GM10266 (cell line): ENCODE measurements around the gene PADI1.

Experiments
- DNase-seq: peaks from one replicate; pipeline ENCODE4 v3.0.0; 2012; ENCODE audit errors: extremely low spot score
- TF ChIP-seq, protein P1 (sequence below): IDR thresholded peaks from 2 replicates; pipeline ENCODE4 v1.5.1; 2012; ENCODE audit warnings: mild to moderate bottlenecking, low read depth; ENCODE audit not compliant: control insufficient read depth, insufficient read depth; ENCODE audit errors: missing control alignments

Gene PADI1, protein sequence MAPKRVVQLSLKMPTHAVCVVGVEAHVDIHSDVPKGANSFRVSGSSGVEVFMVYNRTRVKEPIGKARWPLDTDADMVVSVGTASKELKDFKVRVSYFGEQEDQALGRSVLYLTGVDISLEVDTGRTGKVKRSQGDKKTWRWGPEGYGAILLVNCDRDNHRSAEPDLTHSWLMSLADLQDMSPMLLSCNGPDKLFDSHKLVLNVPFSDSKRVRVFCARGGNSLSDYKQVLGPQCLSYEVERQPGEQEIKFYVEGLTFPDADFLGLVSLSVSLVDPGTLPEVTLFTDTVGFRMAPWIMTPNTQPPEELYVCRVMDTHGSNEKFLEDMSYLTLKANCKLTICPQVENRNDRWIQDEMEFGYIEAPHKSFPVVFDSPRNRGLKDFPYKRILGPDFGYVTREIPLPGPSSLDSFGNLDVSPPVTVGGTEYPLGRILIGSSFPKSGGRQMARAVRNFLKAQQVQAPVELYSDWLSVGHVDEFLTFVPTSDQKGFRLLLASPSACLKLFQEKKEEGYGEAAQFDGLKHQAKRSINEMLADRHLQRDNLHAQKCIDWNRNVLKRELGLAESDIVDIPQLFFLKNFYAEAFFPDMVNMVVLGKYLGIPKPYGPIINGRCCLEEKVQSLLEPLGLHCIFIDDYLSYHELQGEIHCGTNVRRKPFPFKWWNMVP

DNA sequence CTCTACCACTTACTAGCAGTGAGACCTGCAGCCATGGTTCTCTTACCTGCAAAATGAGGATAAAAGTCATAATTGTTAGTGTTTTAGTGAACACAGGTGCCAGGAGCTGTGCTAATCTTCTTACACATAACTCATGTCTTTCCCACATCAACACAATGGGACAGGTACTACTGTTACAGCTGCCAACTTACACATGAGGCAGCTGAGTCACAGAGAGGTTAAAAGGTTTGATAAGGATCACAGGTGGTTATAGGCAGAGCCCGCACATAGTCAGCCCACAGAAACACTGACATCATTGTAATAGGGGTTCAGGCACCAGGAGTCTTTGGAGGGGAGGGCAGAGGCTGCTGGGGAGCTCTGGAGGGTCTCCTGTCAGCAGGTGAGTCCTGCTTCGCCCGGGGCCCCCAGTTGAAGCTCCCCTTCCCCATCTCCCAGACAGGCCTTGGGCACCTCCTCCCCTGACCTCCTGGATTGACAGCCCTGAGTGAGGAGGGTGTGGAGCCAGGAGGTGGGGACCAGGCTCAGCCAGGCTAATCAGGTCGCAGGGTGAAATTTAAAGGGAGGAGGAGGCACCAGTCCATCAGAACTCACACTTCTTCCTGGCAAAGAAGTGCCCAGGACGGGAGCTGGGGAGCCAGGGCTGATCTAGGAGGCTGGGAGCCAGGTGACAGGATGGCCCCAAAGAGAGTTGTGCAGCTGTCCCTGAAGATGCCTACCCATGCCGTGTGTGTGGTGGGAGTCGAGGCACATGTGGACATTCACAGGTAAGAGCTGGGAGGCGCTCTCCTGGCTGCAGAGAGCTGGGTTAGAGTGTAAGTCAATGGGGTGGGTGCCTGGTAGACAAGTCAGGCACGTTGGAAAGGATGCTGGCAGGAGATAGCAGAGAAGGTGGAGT is at the start of gene PADI1:
TSS of gene PADI1 (plus strand) at position 583 of the 895 bp plus-strand sequence. CDS start at position 673, 90 bp downstream.
- no peak for DNase-seq
- TF ChIP-seq, protein P1, sequence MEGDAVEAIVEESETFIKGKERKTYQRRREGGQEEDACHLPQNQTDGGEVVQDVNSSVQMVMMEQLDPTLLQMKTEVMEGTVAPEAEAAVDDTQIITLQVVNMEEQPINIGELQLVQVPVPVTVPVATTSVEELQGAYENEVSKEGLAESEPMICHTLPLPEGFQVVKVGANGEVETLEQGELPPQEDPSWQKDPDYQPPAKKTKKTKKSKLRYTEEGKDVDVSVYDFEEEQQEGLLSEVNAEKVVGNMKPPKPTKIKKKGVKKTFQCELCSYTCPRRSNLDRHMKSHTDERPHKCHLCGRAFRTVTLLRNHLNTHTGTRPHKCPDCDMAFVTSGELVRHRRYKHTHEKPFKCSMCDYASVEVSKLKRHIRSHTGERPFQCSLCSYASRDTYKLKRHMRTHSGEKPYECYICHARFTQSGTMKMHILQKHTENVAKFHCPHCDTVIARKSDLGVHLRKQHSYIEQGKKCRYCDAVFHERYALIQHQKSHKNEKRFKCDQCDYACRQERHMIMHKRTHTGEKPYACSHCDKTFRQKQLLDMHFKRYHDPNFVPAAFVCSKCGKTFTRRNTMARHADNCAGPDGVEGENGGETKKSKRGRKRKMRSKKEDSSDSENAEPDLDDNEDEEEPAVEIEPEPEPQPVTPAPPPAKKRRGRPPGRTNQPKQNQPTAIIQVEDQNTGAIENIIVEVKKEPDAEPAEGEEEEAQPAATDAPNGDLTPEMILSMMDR: no peak

DNA sequence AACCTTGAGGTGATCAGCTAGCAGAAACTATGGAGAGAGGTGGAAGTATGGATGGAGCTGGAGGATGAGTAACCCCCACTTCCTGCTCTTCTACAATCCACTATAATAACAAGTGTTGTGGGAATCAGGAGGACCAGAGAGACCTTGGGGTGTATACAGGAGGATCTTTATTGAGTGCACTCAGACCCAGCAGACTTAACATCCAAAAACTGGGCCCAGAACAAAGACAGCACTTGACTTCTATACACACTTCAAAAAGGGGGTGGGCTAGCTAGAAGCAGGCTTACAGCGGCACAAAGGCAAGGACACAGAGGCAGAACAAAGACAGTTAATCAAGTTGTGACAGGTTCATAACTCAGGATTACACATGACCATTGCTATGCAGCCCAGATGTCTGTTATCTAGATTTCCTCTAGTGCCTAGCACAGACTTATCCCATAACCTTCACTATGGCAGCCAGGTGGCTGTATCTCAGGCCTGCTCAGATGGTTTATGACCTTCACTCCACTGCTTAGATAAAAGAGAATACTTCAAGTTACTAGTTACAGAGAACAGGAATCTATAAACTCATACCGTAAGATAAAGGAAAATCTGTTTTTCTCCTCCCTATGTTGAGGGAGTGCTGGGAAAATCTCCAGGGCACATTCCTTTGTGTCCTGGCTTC is 49.5 kb upstream of the PADI1 start:
- TF ChIP-seq, protein P1: no peak
- no peak for DNase-seq

DNA sequence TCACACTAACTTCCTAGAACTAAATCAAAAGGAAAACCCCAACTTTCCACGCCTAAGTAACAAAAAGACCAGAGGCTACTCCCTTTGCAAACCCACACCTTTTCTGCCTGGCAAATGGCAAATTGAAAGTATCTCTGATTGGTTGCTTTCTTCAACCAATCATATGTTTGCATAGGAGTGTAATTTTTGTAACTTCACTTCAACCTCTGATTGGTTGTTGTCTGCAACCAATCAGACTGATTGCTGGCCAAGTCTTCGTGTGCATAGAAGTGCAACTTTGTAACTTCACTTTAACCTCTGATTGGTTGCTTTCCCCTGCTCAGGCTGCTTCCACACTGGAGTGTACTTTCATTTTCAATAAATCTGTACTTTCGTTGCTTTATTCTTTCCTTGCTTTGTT is 48.8 kb upstream of the PADI1 start:
- DNase-seq: no peak
- TF ChIP-seq, protein P1: no peak

DNA sequence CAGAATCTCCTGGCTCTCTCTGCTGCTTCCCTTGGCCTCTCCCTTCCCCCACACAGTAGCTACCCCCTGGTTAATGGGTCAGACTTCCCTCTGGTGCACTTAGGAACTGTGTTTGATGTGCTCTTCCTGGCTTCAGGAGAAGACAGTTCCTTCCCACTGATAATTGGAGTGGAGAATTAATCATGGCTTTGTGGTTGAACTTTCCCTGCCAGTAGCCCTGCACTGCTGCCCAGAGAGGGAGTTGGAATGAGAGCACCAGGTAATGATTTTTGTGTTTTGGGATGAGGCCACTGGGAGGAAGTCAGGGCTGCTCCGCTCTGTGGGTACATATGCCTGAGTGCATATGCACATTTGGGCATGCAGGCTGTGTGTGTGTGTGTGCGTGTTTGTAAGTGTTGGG is 46.0 kb upstream of the PADI1 start:
- TF ChIP-seq, protein P1: no peak
- no peak for DNase-seq

DNA sequence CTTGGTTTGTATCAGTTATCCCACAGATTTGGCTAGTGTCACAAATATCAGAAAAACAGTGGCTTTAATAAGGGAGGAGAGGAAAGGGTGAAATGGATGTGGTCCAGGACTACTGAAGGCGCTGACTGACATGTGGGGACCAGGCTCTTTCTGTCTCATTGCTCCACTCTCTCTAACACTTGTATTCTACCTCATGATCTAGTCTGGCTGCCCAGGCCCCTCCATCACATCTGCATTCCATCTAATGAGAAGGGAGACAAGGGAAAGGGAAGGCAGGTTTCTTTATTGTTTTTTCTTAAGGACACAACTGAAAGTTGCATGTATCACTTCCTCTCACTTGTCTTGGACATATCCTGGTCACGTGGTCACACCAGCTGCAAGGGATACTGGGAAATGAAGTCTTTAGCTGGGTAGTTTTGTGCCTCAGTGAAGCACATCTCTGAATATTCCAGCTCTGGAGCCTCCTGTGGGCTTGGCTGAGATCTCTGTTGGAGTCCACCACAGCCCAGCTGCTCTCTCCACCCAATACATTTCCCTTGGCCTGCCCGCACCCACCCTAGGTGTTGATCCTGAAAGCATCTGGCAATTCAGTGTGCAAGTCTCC is 43.7 kb upstream of the PADI1 start:
- TF ChIP-seq, protein P1: no peak
- no peak for DNase-seq
